D341Med (cell line): ENCODE data around the gene PHLPP1.
"Not testable (repeated sequence)": the region's sequence is repeated elsewhere in the genome, so short reads cannot be mapped to it uniquely, and the experiment has no call there.

Source experiments
- DNase-seq: peaks from one replicate; pipeline ENCODE4 v3.0.0; 2012; ENCODE audit warnings: low spot score

The PHLPP1 gene

GRCh38 chr18:62715436-62715758, at the start of gene PHLPP1:
Gene PHLPP1, plus strand, starts transcription at chr18:62715541. Its CDS starts 143 bp downstream, at chr18:62715684.
- DNase-seq, result no peak

- DNase-seq, result no peak
These were observed 46.1 kb upstream of the PHLPP1 start for GRCh38 chr18:62669225-62669624.

GRCh38 chr18:62670573-62670972, 44.8 kb upstream of the PHLPP1 start:
- DNase-seq, result no peak

GRCh38 chr18:62672600-62672999, 42.7 kb upstream of the PHLPP1 start:
- DNase-seq, result no peak

- no peak for DNase-seq
These were observed 36.4 kb upstream of the PHLPP1 start for GRCh38 chr18:62678847-62679485.

GRCh38 chr18:62682371-62682770, 33.0 kb upstream of the PHLPP1 start:
- no peak for DNase-seq

GRCh38 chr18:62683935-62684334, 31.4 kb upstream of the PHLPP1 start:
- no peak for DNase-seq

GRCh38 chr18:62688743-62689317, 26.5 kb upstream of the PHLPP1 start:
- no peak for DNase-seq

- no peak for DNase-seq
These were observed 25.0 kb upstream of the PHLPP1 start for GRCh38 chr18:62690236-62690815.

- no peak for DNase-seq
These were observed 21.7 kb upstream of the PHLPP1 start for GRCh38 chr18:62693659-62694058.

- DNase-seq, result no peak
These were observed 17.7 kb upstream of the PHLPP1 start for GRCh38 chr18:62697636-62698035.

GRCh38 chr18:62702259-62702658, 13.1 kb upstream of the PHLPP1 start:
- DNase-seq, result no peak

- not testable (repeated sequence) for DNase-seq
These were observed 8.5 kb upstream of the PHLPP1 start for GRCh38 chr18:62706879-62707278.

GRCh38 chr18:62709908-62710307, 5.4 kb upstream of the PHLPP1 start:
- not testable (repeated sequence) for DNase-seq

GRCh38 chr18:62710417-62710816, 4.9 kb upstream of the PHLPP1 start:
- DNase-seq, result no peak

- no peak for DNase-seq
These were observed 3.6 kb upstream of the PHLPP1 start for GRCh38 chr18:62711781-62712180.

- no peak for DNase-seq
These were observed 1.6 kb upstream of the PHLPP1 start for GRCh38 chr18:62713651-62714247.

- peak; percentile 98 for DNase-seq
These were observed 488 bp upstream of the PHLPP1 start for GRCh38 chr18:62714671-62715435.

GRCh38 chr18:62715759-62716615, 646 bp downstream of the PHLPP1 start:
- peak; percentile 78 for DNase-seq

- DNase-seq, result peak; percentile 83
These were observed 1.4 kb downstream of the PHLPP1 start for GRCh38 chr18:62716619-62717168.

- no peak for DNase-seq
These were observed 2.0 kb downstream of the PHLPP1 start for GRCh38 chr18:62717169-62717924.
